ENCODE data around the gene PLEKHG4B.

GRCh38 chr5:90590-91547, 1.1 kb upstream of the PLEKHG4B start:
- TF ChIP-seq CTCF (IDR thresholded peaks at IDR 0.05): no peak
- no peak for TF ChIP-seq POLR2A (IDR thresholded peaks at IDR 0.05)
